K562 (cell line): ENCODE measurements around the gene MRPS6. TPM values are rescaled to one million over a fixed set of nuclear protein-coding genes. Genes with fewer than 3 reads are reported as not detected.

ENCODE experiments used
- ELF1 ChIP-seq: fragments of 200-800 bp; sonication (Bioruptor generic); IDR thresholded peaks from 2 replicates; pipeline ENCODE4 v1.6.1; 2016; ENCODE audit warnings: missing genetic modification characterization, missing compliant biosample characterization
- HMGN3 ChIP-seq: IDR thresholded peaks from 2 replicates; pipeline ENCODE4 v1.6.1; 2011; ENCODE audit warnings: borderline replicate concordance, low read depth, mild to moderate bottlenecking, mixed read lengths, low read length; ENCODE audit not compliant: insufficient read length; ENCODE audit errors: extremely low read depth
- LCOR ChIP-seq: sonication (generic); formaldehyde crosslinking; IDR thresholded peaks from 2 replicates; pipeline ENCODE4 v1.8.0; 2022; ENCODE audit warnings: mild to moderate bottlenecking, missing genetic modification reagents
- POLR2B ChIP-seq: fragments of 450-650 bp; IDR thresholded peaks from 2 replicates; pipeline ENCODE4 v1.6.1; 2018; ENCODE audit warnings: low read depth; ENCODE audit not compliant: partially characterized antibody
- TEAD4 ChIP-seq, 2 experiments: sonication (generic) in 1 of 2; formaldehyde crosslinking in 1 of 2; IDR thresholded peaks; 2 replicates each; pipeline versions ENCODE4 v1.6.1 to v1.8.0; 2012 to 2022; ENCODE audit warnings: borderline replicate concordance in 1 of 2, inconsistent platforms in 1 of 2, low read length in 1 of 2, mild to moderate bottlenecking in 1 of 2, missing genetic modification reagents in 1 of 2
- ZBED1 ChIP-seq: IDR thresholded peaks from 2 replicates; pipeline ENCODE4 v1.6.1; 2014
- ZFP30 ChIP-seq: fragments of 250-450 bp; sonication (Bioruptor Pico); IDR thresholded peaks from 2 replicates; pipeline ENCODE4 v1.8.0; 2022; ENCODE audit warnings: moderate library complexity, mild to moderate bottlenecking, inconsistent platforms, borderline replicate concordance
- ZFX ChIP-seq: sonication (generic); formaldehyde crosslinking; IDR thresholded peaks from 2 replicates; pipeline ENCODE4 v1.8.0; 2022; ENCODE audit warnings: mild to moderate bottlenecking, missing genetic modification reagents, moderate library complexity
- polyA plus RNA-seq, 8 experiments: library from polyadenylated mRNA; depleted of rRNA in 4 of 8; stranded (reverse) in 5 of 8; unstranded in 3 of 8; fragments of >200 nt; fragmentation: Nextera tagmentation in 2 of 8; fragmentation: Illumina TruSeq in 1 of 8; extraction: Ambion mirVana in 2 of 8; extraction: Trizol in 1 of 8; gene quantifications; 2 replicates each; pipeline versions ENCODE4 v1.2.1 to v1.2.3, GENCODE V29; 2011 to 2014; ENCODE audit warnings: inconsistent platforms in 1 of 8, missing spikeins in 1 of 8
- total RNA-seq, 7 experiments: library from RNA; depleted of rRNA in 6 of 7; stranded (reverse); fragments of >200 nt in 6 of 7; fragmentation: Illumina TruSeq in 2 of 7; extraction: Trizol in 2 of 7; gene quantifications; 2 replicates each; pipeline versions ENCODE4 v1.2.1 to v1.2.3, GENCODE V29; 2011 to 2021; ENCODE audit warnings: low replicate concordance in 1 of 7
- TF ChIP-seq, protein P1 (sequence below): fragments of 200-800 bp; sonication (Bioruptor generic); IDR thresholded peaks from 2 replicates; pipeline ENCODE4 v1.6.1; 2016; ENCODE audit warnings: missing genetic modification characterization, missing compliant biosample characterization
- TF ChIP-seq, protein P2 (sequence below): fragments of 250-450 bp; sonication (Bioruptor Pico); IDR thresholded peaks from 2 replicates; pipeline ENCODE4 v1.5.0; 2021
- TF ChIP-seq, protein P3 (sequence below), 2 experiments: IDR thresholded peaks; 2 replicates each; pipeline ENCODE4 v1.6.1; 2011; ENCODE audit warnings: borderline replicate concordance in 1 of 2, control low read depth in 1 of 2, low read depth in 1 of 2, low read length in 1 of 2, mild to moderate bottlenecking in 1 of 2, mixed read lengths in 1 of 2, moderate library complexity in 1 of 2; ENCODE audit not compliant: insufficient read depth in 1 of 2, insufficient read length in 1 of 2, poor library complexity in 1 of 2, severe bottlenecking in 1 of 2; ENCODE audit errors: extremely low read depth in 1 of 2

The MRPS6 gene
- total and polyA plus RNA-seq, 9 of the 15 experiments (the other 6 are each of a cell fraction or from before 2014, with no cell fraction given), result 26.1 to 72.0 (median 39.3) TPM

DNA sequence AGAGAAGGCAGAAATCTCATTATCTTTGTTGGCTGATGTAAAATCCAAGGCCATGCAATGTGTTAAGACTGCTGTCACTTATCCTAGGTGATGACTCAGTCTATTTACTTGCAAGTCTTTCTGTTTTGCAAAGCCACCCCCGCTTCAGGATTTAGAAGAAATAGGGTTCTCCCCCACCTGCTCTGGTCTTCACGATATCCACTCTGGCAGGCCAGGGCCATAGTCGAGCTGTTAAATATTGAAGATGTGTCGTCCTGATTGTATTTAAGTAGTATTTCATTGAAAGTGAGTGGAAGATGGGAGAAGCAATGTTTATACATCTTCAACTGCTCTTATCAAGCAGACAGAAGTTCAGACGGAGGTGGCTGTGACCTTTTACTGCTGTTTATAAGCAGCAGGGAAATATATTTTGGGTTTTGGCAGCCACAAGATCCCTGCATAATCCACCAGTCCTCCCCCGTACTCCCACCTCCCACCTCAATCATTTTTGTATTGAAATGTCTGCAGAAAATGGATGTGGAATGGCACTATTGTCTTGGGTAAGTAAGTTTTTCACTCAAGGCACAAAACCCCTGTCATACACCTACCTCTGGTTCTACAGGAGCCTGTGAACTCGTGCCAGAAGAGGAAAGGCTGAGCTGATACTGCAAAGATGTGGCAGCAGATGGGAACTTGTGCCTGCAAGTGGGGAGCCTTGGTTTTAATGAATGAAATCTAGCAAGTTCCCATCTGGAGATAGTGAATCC, 117.4 kb downstream of the MRPS6 start (continued):
- TF ChIP-seq LCOR (CRISPR knock-in tag) (no peak; the same call in 1 of the 2 replicates), TEAD4 (IDR thresholded peaks at IDR 0.05; ENCODE audit: low read length) (peak; percentile 94), TEAD4 (CRISPR knock-in tag; IDR thresholded peaks at IDR 0.05; ENCODE audit: borderline replicate concordance) (no peak), POLR2B (no peak), HMGN3 (peak; percentile 51), ELF1 (tag) (no peak), ZFP30 (CRISPR knock-in tag) (no peak), ZFX (CRISPR knock-in tag) (0 out of 2 replicates have a peak, but pooled peaks have one; percentile 36), ZBED1 (no peak)
- TF ChIP-seq, protein P1, sequence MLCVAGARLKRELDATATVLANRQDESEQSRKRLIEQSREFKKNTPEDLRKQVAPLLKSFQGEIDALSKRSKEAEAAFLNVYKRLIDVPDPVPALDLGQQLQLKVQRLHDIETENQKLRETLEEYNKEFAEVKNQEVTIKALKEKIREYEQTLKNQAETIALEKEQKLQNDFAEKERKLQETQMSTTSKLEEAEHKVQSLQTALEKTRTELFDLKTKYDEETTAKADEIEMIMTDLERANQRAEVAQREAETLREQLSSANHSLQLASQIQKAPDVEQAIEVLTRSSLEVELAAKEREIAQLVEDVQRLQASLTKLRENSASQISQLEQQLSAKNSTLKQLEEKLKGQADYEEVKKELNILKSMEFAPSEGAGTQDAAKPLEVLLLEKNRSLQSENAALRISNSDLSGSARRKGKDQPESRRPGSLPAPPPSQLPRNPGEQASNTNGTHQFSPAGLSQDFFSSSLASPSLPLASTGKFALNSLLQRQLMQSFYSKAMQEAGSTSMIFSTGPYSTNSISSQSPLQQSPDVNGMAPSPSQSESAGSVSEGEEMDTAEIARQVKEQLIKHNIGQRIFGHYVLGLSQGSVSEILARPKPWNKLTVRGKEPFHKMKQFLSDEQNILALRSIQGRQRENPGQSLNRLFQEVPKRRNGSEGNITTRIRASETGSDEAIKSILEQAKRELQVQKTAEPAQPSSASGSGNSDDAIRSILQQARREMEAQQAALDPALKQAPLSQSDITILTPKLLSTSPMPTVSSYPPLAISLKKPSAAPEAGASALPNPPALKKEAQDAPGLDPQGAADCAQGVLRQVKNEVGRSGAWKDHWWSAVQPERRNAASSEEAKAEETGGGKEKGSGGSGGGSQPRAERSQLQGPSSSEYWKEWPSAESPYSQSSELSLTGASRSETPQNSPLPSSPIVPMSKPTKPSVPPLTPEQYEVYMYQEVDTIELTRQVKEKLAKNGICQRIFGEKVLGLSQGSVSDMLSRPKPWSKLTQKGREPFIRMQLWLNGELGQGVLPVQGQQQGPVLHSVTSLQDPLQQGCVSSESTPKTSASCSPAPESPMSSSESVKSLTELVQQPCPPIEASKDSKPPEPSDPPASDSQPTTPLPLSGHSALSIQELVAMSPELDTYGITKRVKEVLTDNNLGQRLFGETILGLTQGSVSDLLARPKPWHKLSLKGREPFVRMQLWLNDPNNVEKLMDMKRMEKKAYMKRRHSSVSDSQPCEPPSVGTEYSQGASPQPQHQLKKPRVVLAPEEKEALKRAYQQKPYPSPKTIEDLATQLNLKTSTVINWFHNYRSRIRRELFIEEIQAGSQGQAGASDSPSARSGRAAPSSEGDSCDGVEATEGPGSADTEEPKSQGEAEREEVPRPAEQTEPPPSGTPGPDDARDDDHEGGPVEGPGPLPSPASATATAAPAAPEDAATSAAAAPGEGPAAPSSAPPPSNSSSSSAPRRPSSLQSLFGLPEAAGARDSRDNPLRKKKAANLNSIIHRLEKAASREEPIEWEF, result no peak
- TF ChIP-seq, protein P2, sequence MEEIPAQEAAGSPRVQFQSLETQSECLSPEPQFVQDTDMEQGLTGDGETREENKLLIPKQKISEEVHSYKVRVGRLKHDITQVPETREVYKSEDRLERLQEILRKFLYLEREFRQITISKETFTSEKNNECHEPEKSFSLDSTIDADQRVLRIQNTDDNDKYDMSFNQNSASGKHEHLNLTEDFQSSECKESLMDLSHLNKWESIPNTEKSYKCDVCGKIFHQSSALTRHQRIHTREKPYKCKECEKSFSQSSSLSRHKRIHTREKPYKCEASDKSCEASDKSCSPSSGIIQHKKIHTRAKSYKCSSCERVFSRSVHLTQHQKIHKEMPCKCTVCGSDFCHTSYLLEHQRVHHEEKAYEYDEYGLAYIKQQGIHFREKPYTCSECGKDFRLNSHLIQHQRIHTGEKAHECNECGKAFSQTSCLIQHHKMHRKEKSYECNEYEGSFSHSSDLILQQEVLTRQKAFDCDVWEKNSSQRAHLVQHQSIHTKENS (CRISPR knock-in tag), result no peak
- TF ChIP-seq, protein P3, sequence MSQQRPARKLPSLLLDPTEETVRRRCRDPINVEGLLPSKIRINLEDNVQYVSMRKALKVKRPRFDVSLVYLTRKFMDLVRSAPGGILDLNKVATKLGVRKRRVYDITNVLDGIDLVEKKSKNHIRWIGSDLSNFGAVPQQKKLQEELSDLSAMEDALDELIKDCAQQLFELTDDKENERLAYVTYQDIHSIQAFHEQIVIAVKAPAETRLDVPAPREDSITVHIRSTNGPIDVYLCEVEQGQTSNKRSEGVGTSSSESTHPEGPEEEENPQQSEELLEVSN (IDR thresholded peaks at IDR 0.05; ENCODE audit: borderline replicate concordance in 1 of 2, extremely low read depth in 1 of 2, insufficient read depth in 1 of 2, insufficient read length in 1 of 2, low read depth in 1 of 2, low read length in 1 of 2, poor library complexity in 1 of 2, severe bottlenecking in 1 of 2), result no peak
